HepG2 (cell line): ENCODE measurements around the gene SPATC1L. TPM values are rescaled to one million over a fixed set of nuclear protein-coding genes. Genes with fewer than 3 reads are reported as not detected.
A peak's percentile ranks its signal among the peaks of the same experiment; 100 is the strongest.

Experiments
- ATAC-seq: fragments of 200-7000 bp; cut with Tn5 transposase; 3 replicates; pipeline ENCODE4 v1.9.1; 2020; ENCODE audit warnings: mild to moderate bottlenecking, moderate library complexity
- BruUV-seq: library from RNA; stranded (reverse); fragments of 400-500 nt; replicated peaks from 2 replicates; lab custom pipeline; 2021; lab: Mats Ljungman, UMichigan
- CTCF ChIA-PET: fragments of 300-600 bp; formaldehyde crosslinking; extraction: SDS; loops from one replicate; lab custom pipeline; 2021; ENCODE audit warnings: low total read pairs, inconsistent platforms, low intra/inter-chr PET ratio; lab: Yijun Ruan, JAX
- POLR2A ChIA-PET: fragments of 350-600 bp; sonication (Branson Sonifier 250); formaldehyde crosslinking; loops from one replicate; lab custom pipeline; 2020; ENCODE audit warnings: antibody characterized with exemption, inconsistent platforms; lab: Yijun Ruan, JAX
- DNase-seq: peaks from one replicate; pipeline ENCODE4 v3.0.0-alpha.2; 2015; ENCODE audit warnings: low spot score
- FAIRE-seq: peaks from 3 replicates; lab custom pipeline; 2011; peaks lifted over from hg19 to GRCh38; lab: Jason Lieb, UNC
- H2AFZ ChIP-seq: one replicate; pipeline ENCODE4 v1.6.1; 2011; ENCODE audit warnings: low read length, inconsistent platforms
- H3K27ac ChIP-seq: fragments of 300-600 bp; 3 replicates; pipeline ENCODE4 v1.8.0; 2011; ENCODE audit warnings: mixed run types, mild to moderate bottlenecking, mixed read lengths, low read length, inconsistent platforms; ENCODE audit not compliant: insufficient read depth; ENCODE audit errors: extremely low read length
- H3K27me3 ChIP-seq, 2 experiments: fragments of 200-600 bp in 1 of 2; 2 replicates in 1 of 2; 3 replicates in 1 of 2; pipeline versions ENCODE4 v1.6.0 to v1.8.0; 2011; ENCODE audit warnings: low read length in 2 of 2, mild to moderate bottlenecking in 2 of 2, moderate library complexity in 2 of 2, inconsistent platforms in 1 of 2; ENCODE audit not compliant: insufficient read depth in 2 of 2, control insufficient read depth in 1 of 2
- H3K36me3 ChIP-seq, 2 experiments: fragments of 200-600 bp in 1 of 2; replicated peaks in 1 of 2; 2 replicates in 1 of 2; 3 replicates in 1 of 2; pipeline versions ENCODE4 v1.5.1 to v1.8.0; 2011; ENCODE audit warnings: low read length in 2 of 2, inconsistent platforms in 1 of 2; ENCODE audit not compliant: insufficient read depth in 2 of 2, control insufficient read depth in 1 of 2
- H3K4me1 ChIP-seq: 2 replicates; pipeline ENCODE4 v1.5.1; 2012; ENCODE audit warnings: low read length, inconsistent platforms; ENCODE audit not compliant: insufficient read depth
- H3K4me2 ChIP-seq: 2 replicates; pipeline ENCODE4 v1.6.0; 2011; ENCODE audit warnings: low read depth, low read length, inconsistent platforms
- H3K4me3 ChIP-seq, 3 experiments: fragments of 200-600 bp in 1 of 3; sonication (generic), shearing (Covaris generic) in 1 of 3; replicated peaks in 1 of 3; 2 replicates each; pipeline ENCODE4 v1.5.1; 2011 to 2016; ENCODE audit warnings: low read length in 3 of 3, inconsistent platforms in 2 of 3, low read depth in 2 of 3, mild to moderate bottlenecking in 2 of 3, control low read depth in 1 of 3, mixed read lengths in 1 of 3; ENCODE audit not compliant: insufficient read depth in 1 of 3
- H3K79me2 ChIP-seq: one replicate; pipeline ENCODE4 v1.6.1; 2011; ENCODE audit warnings: low read length, inconsistent platforms; ENCODE audit not compliant: insufficient read depth
- H3K9ac ChIP-seq: 2 replicates; pipeline ENCODE4 v1.6.0; 2011; ENCODE audit warnings: mild to moderate bottlenecking, low read depth, low read length, inconsistent platforms; ENCODE audit not compliant: insufficient read depth
- H3K9me3 ChIP-seq: 2 replicates; pipeline ENCODE4 v1.5.1; 2012; ENCODE audit warnings: mild to moderate bottlenecking, low read length
- H4K20me1 ChIP-seq: 2 replicates; pipeline ENCODE4 v1.6.0; 2011; ENCODE audit warnings: inconsistent platforms, mild to moderate bottlenecking, low read length, moderate library complexity; ENCODE audit not compliant: insufficient read depth
- ARID3A ChIP-seq: IDR thresholded peaks from 2 replicates; pipeline ENCODE4 v1.6.1; 2012; ENCODE audit warnings: low read depth, low read length, improper control_type of control experiment
- IRX3 ChIP-seq: sonication (generic); formaldehyde crosslinking; IDR thresholded peaks from 2 replicates; pipeline ENCODE4 v1.8.1; 2023; ENCODE audit warnings: mild to moderate bottlenecking, low read depth, missing genetic modification reagents, borderline replicate concordance
- KLF12 ChIP-seq: sonication (generic); formaldehyde crosslinking; IDR thresholded peaks from 2 replicates; pipeline ENCODE4 v1.4.0; 2020; ENCODE audit warnings: missing genetic modification reagents, borderline replicate concordance
- POLR2G ChIP-seq: fragments of 200-400 bp; formaldehyde crosslinking; IDR thresholded peaks from 2 replicates; pipeline ENCODE4 v1.6.1; 2018; ENCODE audit warnings: mild to moderate bottlenecking, low read depth, low read length, moderate library complexity
- PRPF4 ChIP-seq: fragments of 200-400 bp; formaldehyde crosslinking; IDR thresholded peaks from 2 replicates; pipeline ENCODE4 v1.6.1; 2016; ENCODE audit warnings: low read length, low read depth; ENCODE audit not compliant: poor library complexity, severe bottlenecking
- ZNF3 ChIP-seq: IDR thresholded peaks from 2 replicates; pipeline ENCODE4 v1.7.0; 2017; ENCODE audit warnings: inconsistent platforms
- ZNF468 ChIP-seq: sonication (generic); formaldehyde crosslinking; IDR thresholded peaks from 2 replicates; pipeline ENCODE4 v1.8.0; 2022; ENCODE audit warnings: mild to moderate bottlenecking, moderate library complexity, missing genetic modification reagents
- ZNF564 ChIP-seq: sonication (generic); formaldehyde crosslinking; IDR thresholded peaks from 2 replicates; pipeline ENCODE4 v1.8.1; 2023; ENCODE audit warnings: mild to moderate bottlenecking, missing genetic modification reagents
- ZNF615 ChIP-seq: sonication (generic); formaldehyde crosslinking; IDR thresholded peaks from 2 replicates; pipeline ENCODE4 v1.5.0; 2020; ENCODE audit warnings: mild to moderate bottlenecking, missing genetic modification reagents, borderline replicate concordance
- ZSCAN20 ChIP-seq: sonication (generic); formaldehyde crosslinking; IDR thresholded peaks from 2 replicates; pipeline ENCODE4 v1.4.0; 2020; ENCODE audit warnings: missing genetic modification reagents, mild to moderate bottlenecking, borderline replicate concordance
- WGBS: methylation state at CpG from one replicate; pipeline ENCODE4 v1.1.6; 2017; ENCODE audit warnings: low lambda C conversion rate; 5-methylcytosine and 5-hydroxymethylcytosine counted together
- in situ Hi-C: cut with HindIII; loops from 2 replicates; pipeline ENCODE4 v1.10.0; 2017; ENCODE audit warnings: low pct_unique_long_range_greater_than_20kb; ENCODE audit not compliant: extremely low pct_ligation_motif_present
- intact Hi-C: fragments of 100-400 bp; cut with micrococcal nuclease; formaldehyde crosslinking; loops from one replicate; pipeline ENCODE4 v1.10.0; 2022; ENCODE audit not compliant: unreplicated experiment
- polyA plus RNA-seq, 8 experiments: library from polyadenylated mRNA; depleted of rRNA in 3 of 8; stranded (reverse) in 7 of 8; unstranded in 1 of 8; fragments of >200 nt; fragmentation: Illumina TruSeq in 4 of 8; extraction: Trizol in 4 of 8; gene quantifications; 2 replicates each; pipeline versions ENCODE4 v1.2.1 to v1.2.3, GENCODE V29; 2011 to 2016; ENCODE audit warnings: low read depth in 4 of 8, missing spikeins in 1 of 8, mixed read lengths in 1 of 8; ENCODE audit not compliant: insufficient read depth in 1 of 8
- total RNA-seq, 5 experiments: library from RNA; depleted of rRNA; stranded (reverse); fragments of >200 nt; fragmentation: Illumina TruSeq; extraction: Trizol; gene quantifications; 2 replicates each; pipeline ENCODE4 v1.2.3, GENCODE V29; 2016; ENCODE audit warnings: low read depth in 1 of 5
- TF ChIP-seq, protein P1 (sequence below): IDR thresholded peaks from 2 replicates; pipeline ENCODE4 v1.6.1; 2016; ENCODE audit warnings: missing compliant biosample characterization, missing genetic modification reagents, borderline replicate concordance

SPATC1L gene
- total and polyA plus RNA-seq, 2 of the 13 experiments (the other 11 are each of a cell fraction or from before 2014, with no cell fraction given) = 1.4 to 3.3 TPM

GRCh38 chr21:46187814-46188213, 3.6 kb upstream of the SPATC1L start:
- ChIA-PET POLR2A (no interaction called here), CTCF (no interaction called here)
- no TSS peak for BruUV-seq
- H3K79me2 ChIP-seq = no peaks in the 10 kb centered on the region
- H3K4me2 ChIP-seq = no peak overlapping the region
- FAIRE-seq (no peak), DNase-seq (no peak), ATAC-seq (no peak)
- no peak overlapping the region for H3K4me3 ChIP-seq
- H3K27me3 ChIP-seq = no peaks in the 10 kb centered on the region
- TF ChIP-seq ZNF564 (CRISPR knock-in tag) (no peak), PRPF4 (no peak), IRX3 (CRISPR knock-in tag) (no peak), ZNF468 (CRISPR knock-in tag) (no peak)
- TF ChIP-seq, protein P1, sequence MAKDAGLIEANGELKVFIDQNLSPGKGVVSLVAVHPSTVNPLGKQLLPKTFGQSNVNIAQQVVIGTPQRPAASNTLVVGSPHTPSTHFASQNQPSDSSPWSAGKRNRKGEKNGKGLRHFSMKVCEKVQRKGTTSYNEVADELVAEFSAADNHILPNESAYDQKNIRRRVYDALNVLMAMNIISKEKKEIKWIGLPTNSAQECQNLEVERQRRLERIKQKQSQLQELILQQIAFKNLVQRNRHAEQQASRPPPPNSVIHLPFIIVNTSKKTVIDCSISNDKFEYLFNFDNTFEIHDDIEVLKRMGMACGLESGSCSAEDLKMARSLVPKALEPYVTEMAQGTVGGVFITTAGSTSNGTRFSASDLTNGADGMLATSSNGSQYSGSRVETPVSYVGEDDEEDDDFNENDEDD (CRISPR knock-in tag) = no peak
- no peaks in the 10 kb centered on the region for H3K9me3 ChIP-seq
- no peak overlapping the region for H2AFZ ChIP-seq
- no peak overlapping the region for H3K27ac ChIP-seq
- H3K36me3 ChIP-seq = peaks cover 2 to 27% of the 10 kb centered on the region in 2 experiments
- in situ Hi-C loops (no loop called here), intact Hi-C loops (no loop called here)
- peaks cover 39% of the 10 kb centered on the region for H3K4me1 ChIP-seq
- H3K9ac ChIP-seq = no peak overlapping the region
- no peaks in the 10 kb centered on the region for H4K20me1 ChIP-seq
- WGBS = over 99% methylated on average over 7 of the region's 7 CpGs

DNA sequence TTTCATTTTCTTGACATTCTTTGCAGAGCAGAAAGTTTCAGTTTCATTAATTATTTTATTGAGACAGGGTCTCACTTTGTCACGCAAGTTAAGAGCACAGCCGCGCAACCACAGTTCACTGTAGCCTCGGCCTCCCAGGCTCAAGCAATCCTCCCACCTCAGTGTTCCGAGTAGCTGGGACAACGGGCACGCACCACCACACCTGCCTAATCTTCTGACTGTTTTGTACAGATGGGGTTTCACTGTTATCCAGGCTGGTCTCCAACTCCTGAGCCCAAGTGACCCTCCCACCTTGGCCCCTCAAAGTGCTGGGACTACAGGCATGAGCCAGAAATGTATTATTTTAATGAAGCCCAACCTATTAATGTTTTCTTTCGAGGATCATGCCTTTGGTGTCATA, 3.0 kb upstream of the SPATC1L start:
- H3K9ac ChIP-seq = no peak overlapping the region
- no peaks in the 10 kb centered on the region for H3K27me3 ChIP-seq
- no peak for DNase-seq
- no peak overlapping the region for H3K27ac ChIP-seq
- peaks cover 37% of the 10 kb centered on the region for H3K4me1 ChIP-seq
- no peaks in the 10 kb centered on the region for H4K20me1 ChIP-seq
- no peak overlapping the region for H3K4me3 ChIP-seq
- H3K36me3 ChIP-seq = peaks cover 0 to 22% of the 10 kb centered on the region in 2 experiments; a peak in 3 of 5 replicates
- ChIA-PET POLR2A (no interaction called here), CTCF (no interaction called here)
- over 99% methylated on average over 8 of the region's 8 CpGs for WGBS
- H3K79me2 ChIP-seq = no peaks in the 10 kb centered on the region
- ATAC-seq = no peak
- in situ Hi-C loops (no loop called here), intact Hi-C loops (no loop called here)
- no peak overlapping the region for H3K4me2 ChIP-seq
- BruUV-seq = no TSS peak
- FAIRE-seq = no peak
- no peaks in the 10 kb centered on the region for H3K9me3 ChIP-seq
- H2AFZ ChIP-seq = no peak overlapping the region
- no peak for TF ChIP-seq ZNF615 (CRISPR knock-in tag)
- TF ChIP-seq POLR2G = peak; percentile 44; the same call in 1 of the 2 replicates
- no peak for TF ChIP-seq KLF12
- no peak for TF ChIP-seq ZSCAN20
- no peak for TF ChIP-seq ARID3A
- no peak for TF ChIP-seq ZNF3 (CRISPR knock-in tag)
